NCI-H748 (cell line): ENCODE data around the gene ARHGAP30.
A peak's percentile ranks its signal among the peaks of the same experiment; 100 is the strongest.
"Not testable (repeated sequence)": the region's sequence is repeated elsewhere in the genome, so short reads cannot be mapped to it uniquely, and the experiment has no call there.

Experiments used
- DNase-seq: peaks from one replicate; lab custom pipeline; 2025; ENCODE audit not compliant: unreplicated experiment; lab: John Stamatoyannopoulos, UW

ARHGAP30 gene, protein sequence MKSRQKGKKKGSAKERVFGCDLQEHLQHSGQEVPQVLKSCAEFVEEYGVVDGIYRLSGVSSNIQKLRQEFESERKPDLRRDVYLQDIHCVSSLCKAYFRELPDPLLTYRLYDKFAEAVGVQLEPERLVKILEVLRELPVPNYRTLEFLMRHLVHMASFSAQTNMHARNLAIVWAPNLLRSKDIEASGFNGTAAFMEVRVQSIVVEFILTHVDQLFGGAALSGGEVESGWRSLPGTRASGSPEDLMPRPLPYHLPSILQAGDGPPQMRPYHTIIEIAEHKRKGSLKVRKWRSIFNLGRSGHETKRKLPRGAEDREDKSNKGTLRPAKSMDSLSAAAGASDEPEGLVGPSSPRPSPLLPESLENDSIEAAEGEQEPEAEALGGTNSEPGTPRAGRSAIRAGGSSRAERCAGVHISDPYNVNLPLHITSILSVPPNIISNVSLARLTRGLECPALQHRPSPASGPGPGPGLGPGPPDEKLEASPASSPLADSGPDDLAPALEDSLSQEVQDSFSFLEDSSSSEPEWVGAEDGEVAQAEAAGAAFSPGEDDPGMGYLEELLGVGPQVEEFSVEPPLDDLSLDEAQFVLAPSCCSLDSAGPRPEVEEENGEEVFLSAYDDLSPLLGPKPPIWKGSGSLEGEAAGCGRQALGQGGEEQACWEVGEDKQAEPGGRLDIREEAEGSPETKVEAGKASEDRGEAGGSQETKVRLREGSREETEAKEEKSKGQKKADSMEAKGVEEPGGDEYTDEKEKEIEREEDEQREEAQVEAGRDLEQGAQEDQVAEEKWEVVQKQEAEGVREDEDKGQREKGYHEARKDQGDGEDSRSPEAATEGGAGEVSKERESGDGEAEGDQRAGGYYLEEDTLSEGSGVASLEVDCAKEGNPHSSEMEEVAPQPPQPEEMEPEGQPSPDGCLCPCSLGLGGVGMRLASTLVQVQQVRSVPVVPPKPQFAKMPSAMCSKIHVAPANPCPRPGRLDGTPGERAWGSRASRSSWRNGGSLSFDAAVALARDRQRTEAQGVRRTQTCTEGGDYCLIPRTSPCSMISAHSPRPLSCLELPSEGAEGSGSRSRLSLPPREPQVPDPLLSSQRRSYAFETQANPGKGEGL

DNA sequence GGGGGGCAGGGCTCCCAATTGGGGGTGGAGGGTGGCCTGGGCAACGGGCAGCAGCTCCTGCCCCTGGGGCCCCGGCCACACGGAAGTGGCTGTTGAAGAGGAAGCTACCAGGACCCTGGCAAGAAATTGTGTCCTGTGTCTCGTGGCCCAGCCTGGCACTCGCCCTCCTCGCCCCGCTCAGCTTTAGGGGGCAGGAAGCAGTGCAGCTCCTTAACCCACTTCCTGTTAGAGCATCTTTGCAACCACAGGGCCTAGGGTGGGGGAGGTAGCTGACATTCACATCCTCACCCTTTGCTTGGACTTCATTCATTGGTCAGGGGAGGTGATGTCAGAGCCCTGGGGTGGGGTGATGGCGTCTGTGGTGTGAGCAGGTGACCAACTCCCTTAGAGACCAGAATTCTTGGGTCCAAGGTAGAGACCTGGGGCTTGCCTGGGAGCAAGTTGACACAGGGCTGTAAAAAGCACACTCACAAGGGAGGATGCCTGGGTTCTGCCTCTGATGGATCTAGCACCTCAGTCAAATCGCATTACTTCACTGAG, at the start of gene ARHGAP30:
Gene ARHGAP30 (minus strand): TSS at position 161 of the 540 bp plus-strand sequence. CDS start 267 bp downstream, outside the sequence.
- no peak for DNase-seq

DNA sequence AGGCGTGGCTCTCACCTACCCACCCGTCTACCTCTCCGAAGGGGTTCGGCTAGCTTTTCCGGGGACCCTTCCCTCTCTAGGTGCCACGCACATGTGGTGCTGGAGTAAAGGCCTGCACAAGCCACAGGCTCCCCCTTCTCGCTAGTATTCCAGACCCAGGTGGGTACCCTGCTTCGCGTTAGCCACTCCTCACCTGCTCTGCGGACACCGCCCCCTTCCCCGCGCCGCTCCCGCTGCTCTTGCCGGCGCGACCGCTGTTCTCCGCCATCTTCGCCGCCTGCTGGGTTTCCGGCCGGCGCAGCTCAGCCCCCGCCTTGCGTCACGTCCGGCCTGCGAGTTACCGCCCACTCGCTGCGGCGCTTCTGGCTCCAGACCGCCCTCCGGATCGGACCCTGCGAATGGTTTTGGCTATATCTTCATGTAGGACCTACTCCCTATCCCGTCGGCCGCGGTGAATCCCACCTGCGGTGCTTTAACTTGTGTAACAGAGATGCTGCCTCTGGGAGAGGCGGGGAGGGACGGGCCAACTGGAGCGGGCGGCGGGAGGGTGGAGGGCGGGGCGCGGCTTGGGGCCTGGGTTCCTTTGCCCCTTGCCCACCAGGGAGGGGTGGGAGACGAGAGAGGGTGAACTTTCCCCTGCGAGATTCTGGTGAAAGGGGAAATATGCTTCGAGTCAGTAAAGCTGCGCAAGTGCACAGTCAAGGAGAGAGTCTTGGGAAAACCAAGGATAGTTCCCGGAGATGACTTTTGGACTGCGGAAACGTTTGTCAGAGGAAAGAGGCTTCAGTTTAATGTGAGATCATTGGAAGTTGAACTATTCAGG, 48.3 kb upstream of the ARHGAP30 start, which contains the start of the genes NIT1 and PFDN2:
Gene NIT1 (plus strand): TSS at position 347 of the 823 bp plus-strand sequence. CDS start 72 bp downstream, at position 419.
Gene PFDN2 (minus strand): TSS at position 279 of the 823 bp plus-strand sequence. CDS start 11 bp downstream, at position 268.
- peak; percentile 88 for DNase-seq

DNA sequence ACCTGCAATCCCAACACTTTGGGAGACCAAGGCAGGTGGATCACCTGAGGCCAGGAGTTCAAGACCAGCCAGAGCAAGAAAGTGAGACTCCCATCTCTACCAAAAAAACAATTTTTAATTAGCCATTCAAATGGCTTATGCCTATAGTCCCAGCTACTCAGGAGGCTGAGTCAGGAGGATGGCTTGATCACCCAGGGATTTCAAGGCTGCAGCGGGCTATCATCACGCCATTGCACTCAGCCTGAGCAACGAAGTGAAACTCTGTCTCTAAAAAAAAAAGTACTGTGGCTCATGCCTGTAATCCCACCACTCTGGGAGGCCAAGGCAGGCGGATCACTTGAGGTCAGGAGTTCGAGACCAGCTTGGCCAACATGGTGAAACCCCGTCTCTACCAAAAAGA, 46.3 kb upstream of the ARHGAP30 start:
- not testable (repeated sequence) for DNase-seq

DNA sequence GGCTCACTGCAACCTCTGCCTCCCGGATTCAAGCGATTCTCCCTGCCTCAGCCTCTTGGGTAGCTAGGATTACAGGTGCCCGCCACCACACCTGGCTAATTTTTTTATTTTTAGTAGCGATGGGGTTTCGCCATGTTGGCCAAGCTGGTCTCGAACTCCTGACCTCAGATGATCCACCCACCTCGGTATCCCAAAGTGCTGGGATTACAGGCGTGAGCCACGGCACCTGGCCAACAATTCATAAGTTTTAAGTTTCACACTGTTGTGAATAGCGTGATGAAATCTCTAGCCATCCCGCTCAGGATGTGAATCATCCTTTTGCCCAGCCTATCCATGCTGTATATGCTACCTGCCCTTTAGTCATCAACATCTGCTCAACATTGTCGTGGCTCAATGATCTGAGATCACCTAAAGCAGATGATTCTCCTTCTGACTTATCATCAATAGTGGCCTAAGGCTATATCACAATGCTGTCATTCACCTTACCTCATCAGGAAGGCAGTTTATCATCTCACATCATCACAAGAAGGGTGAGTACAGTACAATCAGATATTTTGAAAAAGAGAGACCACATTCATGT, 45.5 kb upstream of the ARHGAP30 start:
- no peak for DNase-seq

DNA sequence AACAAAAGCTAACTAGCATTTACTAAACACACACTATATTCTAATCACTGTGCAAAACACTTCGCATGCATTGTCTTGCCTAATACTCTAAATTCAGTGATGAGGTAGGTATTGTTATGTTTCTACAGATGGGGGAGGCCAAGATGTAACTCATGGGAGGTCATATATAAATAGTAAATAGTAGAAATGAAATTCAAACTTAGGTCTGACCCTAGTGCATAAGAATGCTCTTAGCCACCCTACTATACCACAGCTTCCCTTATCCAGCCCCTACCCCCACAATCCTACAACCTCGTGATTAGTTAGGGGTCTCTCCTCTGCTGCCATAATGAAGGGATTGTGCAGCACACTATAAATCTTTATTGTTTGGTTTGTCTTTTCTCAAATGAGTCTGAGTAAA, 44.9 kb upstream of the ARHGAP30 start:
- DNase-seq, result no peak

DNA sequence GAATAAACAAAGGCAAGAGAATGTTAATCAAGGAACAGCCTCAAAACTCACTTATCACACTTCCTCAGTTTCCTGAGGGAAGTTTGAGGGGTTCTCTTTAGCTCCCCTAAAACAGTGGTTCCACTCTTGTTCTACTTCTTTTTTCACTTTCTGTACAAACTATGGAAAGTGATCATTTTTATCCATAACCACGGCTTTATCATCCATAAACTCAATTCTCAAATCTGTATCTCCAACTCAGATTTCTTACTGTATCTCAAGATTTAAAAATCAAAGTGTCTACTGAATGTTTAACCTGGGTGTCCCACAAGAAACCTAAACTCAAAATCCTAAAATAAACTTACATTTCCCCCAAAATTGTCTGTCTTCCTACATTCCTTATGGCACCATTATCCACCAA, 44.2 kb upstream of the ARHGAP30 start:
- DNase-seq, result no peak

DNA sequence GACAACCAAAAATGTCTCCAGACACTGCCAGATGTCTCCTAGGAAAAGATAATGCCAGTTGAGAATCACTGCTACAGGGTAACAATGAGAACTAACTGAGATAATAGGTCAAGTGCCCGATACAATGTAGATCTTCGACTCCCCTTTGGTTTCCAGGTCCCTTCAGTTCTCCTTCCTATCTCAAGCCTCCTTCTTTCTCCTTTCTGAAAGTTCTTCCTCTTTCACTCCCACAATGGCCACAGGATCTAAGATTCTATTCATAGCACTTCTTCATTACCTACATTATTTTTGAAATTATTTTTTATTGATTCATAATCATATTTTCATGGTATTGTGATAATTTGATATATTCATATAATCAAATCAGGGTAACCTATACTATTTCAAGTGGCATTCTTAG, 41.8 kb upstream of the ARHGAP30 start:
- no peak for DNase-seq

DNA sequence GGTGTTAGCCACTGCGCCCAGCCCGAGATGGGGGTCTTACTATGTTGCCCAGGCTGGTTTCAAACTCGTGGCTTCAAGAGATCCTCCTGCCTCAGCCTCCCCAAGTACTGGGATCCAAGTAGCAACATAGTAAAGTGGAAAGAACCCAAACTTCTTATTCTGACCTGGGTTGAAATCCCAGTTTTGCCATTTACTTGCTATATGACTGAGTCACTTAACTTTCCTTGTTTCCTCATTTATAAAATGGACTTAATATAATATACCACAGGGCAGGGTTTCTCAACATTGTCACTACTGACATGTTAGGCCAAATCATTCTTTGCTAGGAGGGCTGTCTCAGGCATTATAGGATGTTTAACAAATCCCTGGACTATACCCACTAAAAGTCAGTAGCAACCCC, 41.4 kb upstream of the ARHGAP30 start:
- DNase-seq, result no peak

DNA sequence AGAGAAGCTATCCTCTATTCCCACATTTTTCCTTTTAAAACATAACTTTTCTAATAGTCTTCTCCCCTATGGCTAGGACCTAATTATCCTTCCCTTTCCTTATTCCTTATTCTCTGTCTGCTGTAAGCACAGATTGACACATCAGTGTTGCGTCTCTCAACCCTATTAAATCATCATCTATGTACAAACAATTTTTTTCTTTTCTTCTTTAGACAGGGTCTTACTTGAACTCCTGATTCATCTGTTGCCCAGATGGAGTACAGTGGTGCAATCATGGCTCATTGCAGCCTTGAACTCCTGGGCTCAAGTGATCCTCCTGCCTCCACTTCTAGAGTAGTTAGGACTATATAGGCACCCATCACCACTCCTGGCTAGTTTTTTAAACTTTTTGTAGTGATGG, 36.7 kb upstream of the ARHGAP30 start:
- no peak for DNase-seq

DNA sequence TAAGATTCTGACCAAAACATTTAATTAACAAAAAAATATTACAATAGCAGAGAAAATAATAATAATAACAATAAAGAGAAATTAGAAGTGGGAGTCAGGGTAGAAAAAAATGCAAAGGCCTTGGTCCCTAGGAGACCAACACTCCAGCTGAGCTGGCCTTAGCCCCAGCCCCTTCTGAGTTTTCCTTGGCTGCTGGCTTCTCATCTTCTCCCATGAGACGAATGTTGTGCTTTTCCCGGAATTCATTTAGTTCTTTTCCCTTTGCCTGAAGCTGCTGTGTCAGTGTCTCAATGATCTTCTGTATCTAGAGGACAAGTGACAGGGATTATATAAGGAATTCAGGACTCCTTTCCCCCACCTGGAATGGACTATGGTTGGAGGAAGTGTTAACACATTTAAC, 30.9 kb upstream of the ARHGAP30 start:
- DNase-seq, result no peak

DNA sequence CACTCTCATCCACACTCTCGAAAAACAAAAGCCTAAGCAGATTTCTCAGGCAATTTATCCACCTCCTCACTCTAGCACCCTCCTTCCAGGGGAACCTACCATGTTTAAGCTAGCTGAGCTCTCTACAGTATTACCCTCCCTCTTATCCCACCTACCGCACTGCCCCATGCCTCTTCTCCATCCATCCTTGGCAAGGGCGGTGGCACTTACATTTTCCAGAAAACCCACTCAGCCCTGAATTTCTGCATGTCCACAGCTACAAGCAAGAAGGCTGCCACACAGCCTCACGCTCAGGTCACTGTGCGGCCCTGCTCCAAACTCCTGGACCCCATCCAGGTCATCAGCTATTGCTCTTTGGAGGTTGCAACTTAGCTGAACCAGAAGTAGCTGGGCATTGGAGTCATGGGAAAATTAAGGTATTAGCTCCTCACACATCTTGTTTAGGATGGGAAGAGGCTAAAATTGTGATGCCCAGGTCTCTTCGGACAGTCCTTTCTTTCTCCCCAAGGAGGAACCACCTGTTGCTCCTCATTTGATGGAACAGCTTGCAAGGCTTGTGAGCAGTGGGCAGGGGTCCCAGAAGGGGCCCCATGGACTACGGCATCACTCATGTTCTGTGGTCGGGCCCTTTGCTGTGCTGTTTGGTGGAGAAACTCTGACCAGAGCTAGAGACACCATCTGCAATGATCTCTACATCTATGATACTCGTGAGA, 29.6 kb upstream of the ARHGAP30 start:
- no peak for DNase-seq

DNA sequence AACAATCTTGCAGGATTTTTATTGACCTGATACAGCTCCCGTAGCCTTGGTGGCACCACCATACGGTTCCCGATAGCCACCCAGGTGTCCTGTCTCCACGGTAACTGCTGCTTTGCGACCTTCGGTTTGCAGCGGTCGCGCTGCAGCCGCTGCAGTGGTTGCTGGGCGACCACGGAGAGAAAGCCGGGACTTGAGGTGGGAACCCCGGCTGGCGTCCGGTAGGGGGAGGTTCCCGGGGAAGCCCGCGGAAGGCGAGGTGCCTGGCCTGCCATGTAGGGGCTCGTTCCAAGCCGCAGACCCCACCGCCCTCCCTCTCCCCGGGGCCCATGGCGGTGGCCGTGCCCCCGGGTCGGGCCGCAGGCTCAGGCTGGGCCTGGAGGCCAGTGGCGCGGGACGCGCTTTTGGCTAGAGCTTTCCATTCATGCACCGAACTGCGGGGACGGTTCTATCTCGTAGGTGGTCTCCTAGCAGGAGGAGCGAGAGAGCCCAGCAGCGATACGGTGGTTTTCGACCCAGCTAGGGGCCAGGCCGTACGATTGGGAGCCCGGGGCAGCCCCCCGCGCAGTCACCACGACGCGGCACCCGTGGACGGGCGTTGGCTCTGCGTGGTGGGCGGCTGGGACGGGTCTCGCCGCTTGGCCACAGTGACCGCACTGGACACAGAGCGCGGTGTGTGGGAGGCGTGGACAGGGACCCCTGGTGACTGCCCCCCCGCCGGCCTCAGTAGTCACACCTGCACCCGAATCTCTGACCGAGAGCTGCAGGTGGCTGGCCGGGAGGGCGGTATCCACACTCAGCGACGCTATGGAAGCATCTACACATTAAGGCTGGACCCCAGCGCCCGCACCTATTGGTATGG, 28.7 kb upstream of the ARHGAP30 start, which contains the start of gene KLHDC9:
Gene KLHDC9 (plus strand): TSS at position 152 of the 859 bp plus-strand sequence. CDS start 175 bp downstream, at position 327.
- DNase-seq, result peak; percentile 94

DNA sequence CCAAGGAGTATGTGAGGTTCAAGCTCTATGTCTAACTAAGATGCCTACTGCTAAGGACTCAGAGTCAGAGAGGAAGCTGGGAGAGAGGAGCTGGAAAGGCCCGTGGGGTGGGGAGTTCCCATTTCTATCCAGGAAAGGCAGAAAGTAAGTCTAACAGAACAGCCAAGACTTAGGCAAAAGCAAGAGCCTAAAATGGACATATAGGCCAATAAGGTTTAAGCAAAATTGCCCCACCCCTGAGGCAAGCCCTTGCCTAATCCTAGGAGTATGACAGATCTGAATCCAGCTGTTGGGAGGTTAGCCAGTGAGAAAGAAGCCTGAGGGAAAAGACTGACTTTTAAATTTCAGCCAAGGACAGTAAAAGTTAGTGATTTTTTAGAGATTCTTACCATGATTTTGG, 26.8 kb upstream of the ARHGAP30 start:
- no peak for DNase-seq

DNA sequence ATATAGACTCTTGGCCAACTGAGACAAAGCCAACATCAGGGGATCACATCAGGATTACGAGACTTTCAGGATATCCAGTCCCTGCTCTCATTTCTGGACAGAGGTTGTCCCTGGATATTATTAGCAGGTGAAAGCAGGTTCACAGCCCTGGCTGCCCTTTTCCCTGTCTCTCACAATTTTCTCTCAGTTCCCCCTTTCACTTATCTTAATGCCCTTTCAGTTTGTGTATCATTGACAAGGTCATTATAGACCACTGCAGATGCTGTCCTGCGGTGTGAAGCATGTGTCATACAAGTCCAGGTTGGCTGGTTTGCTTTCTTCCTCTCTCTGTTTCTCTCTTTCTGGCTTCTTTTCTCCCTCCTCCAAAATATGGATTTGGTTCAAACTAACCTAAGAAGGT, 26.3 kb upstream of the ARHGAP30 start:
- no peak for DNase-seq

DNA sequence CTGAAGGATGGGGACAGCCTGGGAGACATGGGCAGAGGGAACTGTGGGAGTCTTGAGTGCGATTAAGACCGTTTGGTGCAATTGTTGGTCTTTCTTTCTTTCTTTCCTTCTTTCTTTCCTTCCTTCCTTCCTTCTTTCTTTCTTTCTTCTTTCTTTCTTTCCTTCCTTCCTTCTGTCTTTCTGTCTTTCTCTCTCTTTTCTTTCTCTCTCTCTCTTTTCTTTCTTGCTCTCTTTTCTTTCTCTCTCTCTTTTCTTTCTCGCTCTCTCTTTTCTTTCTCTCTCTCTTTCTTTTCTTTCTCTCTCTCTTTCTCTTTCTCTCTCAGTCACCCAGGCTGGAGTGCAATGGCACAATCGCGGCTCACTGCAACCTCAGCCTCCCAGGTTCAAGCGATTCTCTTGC, 25.5 kb upstream of the ARHGAP30 start:
- DNase-seq, result no peak

DNA sequence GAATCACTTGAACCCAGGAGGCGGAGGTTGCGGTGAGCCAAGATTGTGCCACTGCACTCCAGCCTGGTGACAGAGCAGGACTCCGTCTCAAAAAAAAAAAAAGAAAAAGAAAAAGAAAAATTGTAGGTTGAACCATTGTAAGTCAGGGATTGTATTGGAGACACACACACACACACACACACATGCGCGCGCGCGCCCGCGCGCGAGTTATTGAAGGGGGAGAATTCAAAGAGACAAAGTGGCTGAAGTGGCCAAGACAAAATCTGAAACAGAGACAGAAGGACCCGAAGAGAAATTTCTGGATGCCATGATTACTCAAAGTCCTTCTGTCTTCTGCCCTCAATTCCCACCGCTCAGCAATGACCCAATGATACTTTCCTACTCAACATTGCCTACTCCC, 24.8 kb upstream of the ARHGAP30 start:
- no peak for DNase-seq

DNA sequence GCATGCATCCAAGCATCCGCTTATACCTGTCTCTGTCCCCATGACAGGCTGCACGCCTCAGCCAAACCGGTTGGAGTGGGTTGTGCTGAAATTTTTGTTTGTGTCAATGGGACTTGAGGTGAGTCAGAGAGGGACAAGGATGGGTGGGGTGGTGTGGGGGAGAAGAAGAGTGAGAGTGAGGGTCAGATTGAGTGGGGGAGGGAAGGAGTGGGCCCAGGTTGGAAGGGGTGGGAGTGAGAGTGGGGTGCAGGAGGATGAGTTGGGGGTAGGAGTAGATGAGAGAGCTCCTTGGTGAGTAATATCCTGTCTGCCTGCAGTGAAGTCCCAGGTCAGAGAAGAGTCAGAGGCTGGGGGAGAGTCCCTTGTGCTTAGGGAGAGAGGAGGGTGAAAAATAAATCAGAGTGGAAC, 22.9 kb upstream of the ARHGAP30 start:
- no peak for DNase-seq
